ENCODE results near the gene NRL.

Gene NRL

GRCh38 chr14:24058951-24059475, 55.7 kb downstream of the NRL start:
- peaks cover 5 to 7% of the 10 kb centered on the region in 2 donors for H3K4me1 ChIP-seq (ENCODE audit: control insufficient read depth in 2 of 2, insufficient read depth in 2 of 2, low read length in 2 of 2)
- peaks cover 0 to 2% of the 10 kb centered on the region in 2 donors for H3K27me3 ChIP-seq (ENCODE audit: control insufficient read depth in 2 of 2, insufficient read depth in 2 of 2, low read length in 2 of 2)
- H3K36me3 ChIP-seq (ENCODE audit: control insufficient read depth in 2 of 2, insufficient read depth in 2 of 2, low read length in 2 of 2), result no peaks in the 10 kb centered on the region
- no peak overlapping the region for H3K27ac ChIP-seq (ENCODE audit: low read depth in 2 of 2, low read length in 2 of 2)
- H3K4me3 ChIP-seq (ENCODE audit: low read length in 2 of 2), result no peak overlapping the region
- no peak overlapping the region for H3K9ac ChIP-seq (ENCODE audit: low read depth in 1 of 2, low read length in 2 of 2)
- no peaks in the 10 kb centered on the region for H3K9me3 ChIP-seq (ENCODE audit: control insufficient read depth in 2 of 2, low read length in 2 of 2)

DNA sequence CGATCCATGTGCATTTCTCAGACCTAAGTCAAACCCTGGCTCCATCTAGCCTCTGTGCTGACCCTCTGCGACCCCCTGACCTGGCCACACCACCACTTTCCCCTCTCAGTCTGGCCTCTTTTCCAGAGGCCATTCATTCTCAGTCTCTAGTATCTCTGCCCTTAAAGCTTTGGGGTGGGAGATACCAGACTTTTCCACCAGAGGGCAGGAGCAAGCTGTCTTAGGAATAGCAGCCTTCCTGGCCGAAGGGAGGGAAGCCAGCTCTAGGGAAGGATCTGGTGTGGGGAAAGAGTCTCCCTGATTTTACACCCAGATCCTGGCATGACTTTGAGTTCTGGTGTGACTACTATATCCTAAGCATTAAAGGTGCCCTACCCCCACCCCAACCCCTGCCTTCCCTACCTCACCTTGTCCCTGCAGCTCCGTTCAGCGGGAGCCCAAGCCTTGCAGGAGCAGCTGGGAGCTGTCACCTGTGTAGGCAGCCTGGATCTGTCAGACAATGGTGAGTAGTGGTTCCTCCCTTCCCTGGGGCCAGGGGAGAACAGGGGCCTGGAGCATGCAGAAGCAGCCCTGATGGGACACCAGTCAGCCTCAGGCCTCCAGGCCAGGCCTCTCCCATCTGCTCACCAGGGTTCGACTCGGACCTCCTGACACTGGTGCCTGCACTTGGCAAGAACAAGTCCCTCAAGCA, 56.3 kb downstream of the NRL start:
- Histone ChIP-seq H3K9ac (ENCODE audit: low read depth in 1 of 2, low read length in 2 of 2) (no peak overlapping the region), H3K27ac (ENCODE audit: low read depth in 2 of 2, low read length in 2 of 2) (no peak overlapping the region), H3K27me3 (ENCODE audit: control insufficient read depth in 2 of 2, insufficient read depth in 2 of 2, low read length in 2 of 2) (peaks cover 0 to 2% of the 10 kb centered on the region in 2 donors), H3K36me3 (ENCODE audit: control insufficient read depth in 2 of 2, insufficient read depth in 2 of 2, low read length in 2 of 2) (no peaks in the 10 kb centered on the region), H3K4me1 (ENCODE audit: control insufficient read depth in 2 of 2, insufficient read depth in 2 of 2, low read length in 2 of 2) (peaks cover 5 to 7% of the 10 kb centered on the region in 2 donors), H3K9me3 (ENCODE audit: control insufficient read depth in 2 of 2, low read length in 2 of 2) (no peaks in the 10 kb centered on the region), H3K4me3 (ENCODE audit: low read length in 2 of 2) (no peak overlapping the region)

- peaks cover 0 to under 1% of the 10 kb centered on the region in 2 donors for H3K9me3 ChIP-seq (ENCODE audit: control insufficient read depth in 2 of 2, low read length in 2 of 2)
- H3K4me3 ChIP-seq (ENCODE audit: low read length in 2 of 2), result no peak overlapping the region
- H3K4me1 ChIP-seq (ENCODE audit: control insufficient read depth in 2 of 2, insufficient read depth in 2 of 2, low read length in 2 of 2), result peaks cover 5 to 8% of the 10 kb centered on the region in 2 donors
- H3K27ac ChIP-seq (ENCODE audit: low read depth in 2 of 2, low read length in 2 of 2), result no peak overlapping the region
- no peak overlapping the region for H3K9ac ChIP-seq (ENCODE audit: low read depth in 1 of 2, low read length in 2 of 2)
- peaks cover 0 to 2% of the 10 kb centered on the region in 2 donors for H3K27me3 ChIP-seq (ENCODE audit: control insufficient read depth in 2 of 2, insufficient read depth in 2 of 2, low read length in 2 of 2)
- no peaks in the 10 kb centered on the region for H3K36me3 ChIP-seq (ENCODE audit: control insufficient read depth in 2 of 2, insufficient read depth in 2 of 2, low read length in 2 of 2)
These were observed 56.9 kb downstream of the NRL start for GRCh38 chr14:24057867-24058259.

DNA sequence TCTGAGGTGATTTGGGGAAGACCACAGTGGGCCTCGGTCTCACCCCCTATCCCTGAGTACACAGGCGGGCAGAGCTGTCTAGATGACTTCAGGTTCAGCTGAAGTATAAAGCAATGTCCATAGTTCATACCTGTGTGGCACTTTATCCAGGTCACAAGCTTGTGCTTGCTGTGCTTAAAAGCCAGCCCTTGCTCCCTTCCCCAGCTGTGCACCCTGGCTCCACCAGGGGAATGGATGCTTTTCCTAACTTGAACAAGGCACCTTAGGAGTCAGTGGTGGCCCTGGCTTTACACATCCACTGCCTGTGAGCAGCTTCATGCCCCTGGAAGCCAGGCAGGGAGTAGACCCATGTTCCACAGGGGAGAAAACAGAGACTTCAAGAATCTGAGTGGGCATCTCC, 57.5 kb downstream of the NRL start:
- Histone ChIP-seq H3K27me3 (ENCODE audit: control insufficient read depth in 2 of 2, insufficient read depth in 2 of 2, low read length in 2 of 2) (peaks cover 0 to 2% of the 10 kb centered on the region in 2 donors), H3K27ac (ENCODE audit: low read depth in 2 of 2, low read length in 2 of 2) (no peak overlapping the region), H3K4me3 (ENCODE audit: low read length in 2 of 2) (no peak overlapping the region), H3K4me1 (ENCODE audit: control insufficient read depth in 2 of 2, insufficient read depth in 2 of 2, low read length in 2 of 2) (peaks cover 10 to 14% of the 10 kb centered on the region in 2 donors), H3K9me3 (ENCODE audit: control insufficient read depth in 2 of 2, low read length in 2 of 2) (peaks cover 0 to 2% of the 10 kb centered on the region in 2 donors), H3K36me3 (ENCODE audit: control insufficient read depth in 2 of 2, insufficient read depth in 2 of 2, low read length in 2 of 2) (no peaks in the 10 kb centered on the region), H3K9ac (ENCODE audit: low read depth in 1 of 2, low read length in 2 of 2) (no peak overlapping the region)

GRCh38 chr14:24056800-24057184, 58.0 kb downstream of the NRL start:
- Histone ChIP-seq H3K36me3 (ENCODE audit: control insufficient read depth in 2 of 2, insufficient read depth in 2 of 2, low read length in 2 of 2) (no peaks in the 10 kb centered on the region), H3K4me1 (ENCODE audit: control insufficient read depth in 2 of 2, insufficient read depth in 2 of 2, low read length in 2 of 2) (peaks cover 13 to 15% of the 10 kb centered on the region in 2 donors), H3K9me3 (ENCODE audit: control insufficient read depth in 2 of 2, low read length in 2 of 2) (peaks cover 0 to 2% of the 10 kb centered on the region in 2 donors), H3K27ac (ENCODE audit: low read depth in 2 of 2, low read length in 2 of 2) (no peak overlapping the region), H3K27me3 (ENCODE audit: control insufficient read depth in 2 of 2, insufficient read depth in 2 of 2, low read length in 2 of 2) (peaks cover 0 to 2% of the 10 kb centered on the region in 2 donors), H3K9ac (ENCODE audit: low read depth in 1 of 2, low read length in 2 of 2) (no peak overlapping the region), H3K4me3 (ENCODE audit: low read length in 2 of 2) (no peak overlapping the region)

DNA sequence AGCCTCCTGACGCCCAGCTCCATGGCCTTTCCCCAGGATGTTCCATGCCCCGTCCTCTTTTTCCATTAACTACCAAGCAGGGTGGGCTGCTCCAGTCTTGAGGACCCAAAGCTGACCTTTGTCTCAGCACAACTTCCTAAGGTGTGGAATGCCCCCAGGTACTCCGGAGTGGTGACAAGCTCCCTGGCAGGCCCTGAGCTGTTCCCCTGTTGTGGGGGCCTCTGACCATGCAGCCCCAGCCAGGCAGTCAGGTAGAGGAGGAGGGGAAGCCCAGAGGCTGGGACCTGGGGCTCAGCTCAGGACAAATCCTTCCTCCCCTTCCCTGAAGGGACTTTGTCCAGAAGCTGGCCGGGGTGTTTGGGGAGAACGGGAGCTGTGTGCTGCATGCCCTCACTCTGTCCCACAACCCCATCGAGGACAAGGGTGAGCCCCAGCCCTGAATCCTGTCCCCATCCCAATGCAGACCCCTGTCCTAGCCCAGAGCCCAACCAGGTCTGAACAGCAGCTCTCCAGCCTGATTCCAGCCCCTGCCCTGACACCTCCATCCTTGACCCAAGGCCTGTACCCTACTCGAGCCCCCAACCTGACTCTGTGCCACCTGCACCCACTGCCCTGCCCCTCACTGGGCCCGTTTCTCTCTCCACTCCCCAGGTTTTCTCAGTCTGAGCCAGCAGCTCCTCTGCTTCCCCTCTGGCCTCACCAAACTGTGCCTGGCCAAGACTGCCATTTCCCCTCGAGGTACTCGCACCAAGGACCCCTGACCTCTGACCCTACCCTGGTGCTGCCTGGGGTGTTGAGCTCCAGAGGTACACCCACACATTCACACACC, 58.6 kb downstream of the NRL start:
- peaks cover 0 to 2% of the 10 kb centered on the region in 2 donors for H3K27me3 ChIP-seq (ENCODE audit: control insufficient read depth in 2 of 2, insufficient read depth in 2 of 2, low read length in 2 of 2)

DNA sequence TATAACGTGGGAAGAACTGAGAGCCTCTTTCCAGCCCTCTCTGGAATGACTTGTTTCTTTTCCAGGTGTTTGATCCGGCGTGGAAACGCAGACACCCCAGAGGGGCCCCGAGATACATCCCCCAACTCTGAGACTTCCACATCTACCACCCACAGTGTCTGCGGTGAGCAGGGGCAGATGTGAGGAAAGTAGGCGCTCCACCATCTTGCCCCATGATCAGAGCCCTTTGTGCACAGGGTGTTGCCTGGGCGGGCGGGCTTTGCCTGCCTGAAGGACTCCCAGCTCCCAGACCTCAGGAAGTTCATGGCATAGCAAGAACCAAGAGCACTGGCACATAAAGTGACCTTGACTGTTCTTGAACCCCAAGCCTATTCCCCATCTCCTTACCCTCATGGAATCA, 60.1 kb downstream of the NRL start:
- Histone ChIP-seq H3K9me3 (ENCODE audit: control insufficient read depth in 2 of 2, low read length in 2 of 2) (peaks cover 0 to 2% of the 10 kb centered on the region in 2 donors), H3K36me3 (ENCODE audit: control insufficient read depth in 2 of 2, insufficient read depth in 2 of 2, low read length in 2 of 2) (no peaks in the 10 kb centered on the region), H3K27ac (ENCODE audit: low read depth in 2 of 2, low read length in 2 of 2) (no peak overlapping the region), H3K4me1 (ENCODE audit: control insufficient read depth in 2 of 2, insufficient read depth in 2 of 2, low read length in 2 of 2) (peaks cover 8 to 9% of the 10 kb centered on the region in 2 donors), H3K4me3 (ENCODE audit: low read length in 2 of 2) (no peak overlapping the region), H3K27me3 (ENCODE audit: control insufficient read depth in 2 of 2, insufficient read depth in 2 of 2, low read length in 2 of 2) (peaks cover 0 to 2% of the 10 kb centered on the region in 2 donors), H3K9ac (ENCODE audit: low read depth in 1 of 2, low read length in 2 of 2) (no peak overlapping the region)

More for the DNA sequence above, 58.6 kb downstream of the NRL start:
- Histone ChIP-seq H3K4me1 (ENCODE audit: control insufficient read depth in 2 of 2, insufficient read depth in 2 of 2, low read length in 2 of 2) (peaks cover 9 to 10% of the 10 kb centered on the region in 2 donors), H3K9me3 (ENCODE audit: control insufficient read depth in 2 of 2, low read length in 2 of 2) (peaks cover 0 to 2% of the 10 kb centered on the region in 2 donors), H3K9ac (ENCODE audit: low read depth in 1 of 2, low read length in 2 of 2) (no peak overlapping the region), H3K27ac (ENCODE audit: low read depth in 2 of 2, low read length in 2 of 2) (no peak overlapping the region), H3K36me3 (ENCODE audit: control insufficient read depth in 2 of 2, insufficient read depth in 2 of 2, low read length in 2 of 2) (no peaks in the 10 kb centered on the region), H3K4me3 (ENCODE audit: low read length in 2 of 2) (no peak overlapping the region)

DNA sequence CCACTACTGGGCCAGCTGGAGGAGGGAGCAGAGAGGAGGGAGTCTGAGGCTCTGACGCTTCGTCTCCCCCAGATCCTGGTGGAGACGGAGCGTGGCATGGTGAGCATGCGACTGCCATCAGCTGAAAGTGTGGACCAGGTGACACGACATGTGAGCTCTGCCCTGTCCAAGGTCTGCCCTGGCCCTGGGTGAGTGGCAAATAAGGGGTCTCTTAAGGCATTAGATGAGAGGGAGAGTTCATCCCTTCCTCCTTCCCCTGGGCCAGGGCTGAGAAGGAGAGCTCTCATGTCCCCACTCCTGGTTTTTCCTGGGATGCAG, 60.5 kb downstream of the NRL start:
- Histone ChIP-seq H3K36me3 (ENCODE audit: control insufficient read depth in 2 of 2, insufficient read depth in 2 of 2, low read length in 2 of 2) (no peaks in the 10 kb centered on the region), H3K9me3 (ENCODE audit: control insufficient read depth in 2 of 2, low read length in 2 of 2) (peaks cover 0 to 2% of the 10 kb centered on the region in 2 donors), H3K27ac (ENCODE audit: low read depth in 2 of 2, low read length in 2 of 2) (no peak overlapping the region), H3K9ac (ENCODE audit: low read depth in 1 of 2, low read length in 2 of 2) (no peak overlapping the region), H3K27me3 (ENCODE audit: control insufficient read depth in 2 of 2, insufficient read depth in 2 of 2, low read length in 2 of 2) (peaks cover 0 to 2% of the 10 kb centered on the region in 2 donors), H3K4me3 (ENCODE audit: low read length in 2 of 2) (no peak overlapping the region), H3K4me1 (ENCODE audit: control insufficient read depth in 2 of 2, insufficient read depth in 2 of 2, low read length in 2 of 2) (peaks cover 8 to 9% of the 10 kb centered on the region in 2 donors)

DNA sequence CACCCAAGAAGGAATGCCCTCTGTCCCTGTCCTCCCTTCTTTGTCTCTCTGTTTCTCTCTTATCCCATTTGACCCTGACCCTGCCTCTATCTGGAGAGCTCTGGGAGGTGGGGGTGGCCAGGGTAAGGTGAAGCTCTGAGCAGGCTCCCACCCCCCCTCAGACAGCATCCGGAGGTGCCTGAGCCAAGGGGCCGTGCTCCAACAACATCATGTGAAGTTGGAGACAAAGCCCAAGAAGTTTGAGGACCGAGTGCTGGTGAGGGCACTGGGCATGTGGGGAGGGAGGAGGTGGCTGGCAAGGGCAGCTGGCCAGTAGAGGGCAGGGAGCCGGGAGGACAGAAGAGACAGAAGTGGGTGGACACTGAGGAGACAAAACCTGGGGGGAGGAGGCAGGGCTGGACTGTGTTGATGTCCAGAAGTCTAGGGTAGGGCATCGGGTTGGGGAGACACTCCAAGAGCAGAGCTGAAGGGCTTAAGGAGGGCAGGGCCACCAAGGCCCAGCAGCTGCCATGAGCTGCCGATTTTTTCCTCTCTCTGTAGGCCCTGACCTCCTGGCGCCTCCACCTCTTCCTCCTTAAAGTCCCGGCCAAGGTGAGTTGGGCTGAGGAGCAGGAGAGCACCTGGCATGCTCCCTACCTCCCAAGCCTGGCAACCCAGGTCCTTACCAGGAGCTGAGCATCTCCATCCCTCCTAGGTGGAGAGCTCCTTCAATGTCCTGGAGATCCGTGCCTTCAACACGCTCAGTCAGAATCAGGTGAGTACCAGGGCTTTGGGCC, 61.0 kb downstream of the NRL start:
- H3K9ac ChIP-seq (ENCODE audit: low read depth in 1 of 2, low read length in 2 of 2), result no peak overlapping the region
- H3K4me3 ChIP-seq (ENCODE audit: low read length in 2 of 2), result no peak overlapping the region
- no peak overlapping the region for H3K27ac ChIP-seq (ENCODE audit: low read depth in 2 of 2, low read length in 2 of 2)
- peaks cover 8 to 9% of the 10 kb centered on the region in 2 donors for H3K4me1 ChIP-seq (ENCODE audit: control insufficient read depth in 2 of 2, insufficient read depth in 2 of 2, low read length in 2 of 2)
- no peaks in the 10 kb centered on the region for H3K36me3 ChIP-seq (ENCODE audit: control insufficient read depth in 2 of 2, insufficient read depth in 2 of 2, low read length in 2 of 2)
- peaks cover 0 to 2% of the 10 kb centered on the region in 2 donors for H3K9me3 ChIP-seq (ENCODE audit: control insufficient read depth in 2 of 2, low read length in 2 of 2)
- peaks cover 0 to 2% of the 10 kb centered on the region in 2 donors for H3K27me3 ChIP-seq (ENCODE audit: control insufficient read depth in 2 of 2, insufficient read depth in 2 of 2, low read length in 2 of 2)
